C4-2B (cell line): ENCODE measurements around the gene SLC66A3.

Experiments used
- CTCF ChIP-seq: fragments of 450-650 bp; conservative IDR thresholded peaks from 2 replicates; pipeline ENCODE4 v1.5.1; 2017; ENCODE audit warnings: mild to moderate bottlenecking
- ZFX ChIP-seq: fragments of 450-650 bp; IDR thresholded peaks from 2 replicates; pipeline ENCODE4 v1.6.1; 2017

GRCh38 chr2:11157731-11158130 lies 2.5 kb downstream of the SLC66A3 start:
- no peak for TF ChIP-seq CTCF
- no peak for TF ChIP-seq ZFX
